ENCODE results near the gene SSTR4.
A peak's percentile ranks its signal among the peaks of the same experiment; 100 is the strongest.

Gene SSTR4

GRCh38 chr20:23087587-23088251 lies 52.6 kb downstream of the SSTR4 start:
- H3K4me3 ChIP-seq (ENCODE audit: low read length in 2 of 2) = no peak overlapping the region
- peaks cover 21% of the 10 kb centered on the region for H3K4me1 ChIP-seq (ENCODE audit: control insufficient read depth, insufficient read depth, low read length)
- peak overlapping the region; percentile 58 for H3K27ac ChIP-seq (ENCODE audit: low read length)
- H3K9ac ChIP-seq (ENCODE audit: low read length in 2 of 2) = no peak overlapping the region
- no peaks in the 10 kb centered on the region for H3K36me3 ChIP-seq (ENCODE audit: control insufficient read depth in 2 of 2, insufficient read depth in 2 of 2, low read length in 2 of 2)
- no peaks in the 10 kb centered on the region for H3K9me3 ChIP-seq (ENCODE audit: control insufficient read depth in 2 of 2, low read length in 2 of 2)
- no peaks in the 10 kb centered on the region for H3K27me3 ChIP-seq (ENCODE audit: control insufficient read depth in 1 of 2, insufficient read depth in 2 of 2, low read length in 2 of 2)
